ENCODE data around the gene C2CD2. TPM values are rescaled to one million over a fixed set of nuclear protein-coding genes. Genes with fewer than 3 reads are reported as not detected.
A peak's percentile ranks its signal among the peaks of the same experiment; 100 is the strongest.

The C2CD2 gene
- total RNA-seq, 4 donors from 2014 or later: 37.5 to 63.9 (median 51.6) TPM

DNA sequence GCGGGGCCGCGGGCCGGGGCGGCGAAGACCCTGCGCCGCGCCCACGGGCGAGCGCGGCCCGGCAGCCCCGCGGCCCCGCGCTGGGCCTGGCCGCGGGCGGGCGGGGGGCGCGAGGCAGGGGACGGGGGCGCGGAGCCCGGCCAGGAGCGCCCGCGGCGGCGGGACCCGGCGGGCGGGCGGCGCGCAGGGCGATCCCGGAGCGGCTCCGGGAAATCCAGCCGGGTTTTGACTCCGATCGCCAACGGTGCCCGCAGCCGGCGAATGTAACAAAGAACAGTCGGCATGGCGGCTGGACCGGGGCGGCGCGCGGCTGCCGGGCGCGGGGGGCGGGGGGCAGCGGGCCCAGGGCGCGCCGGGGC is 75.0 kb downstream of the C2CD2 start:
- no peaks in the 10 kb centered on the region for H3K9me3 ChIP-seq
- no peaks in the 10 kb centered on the region for H3K27me3 ChIP-seq
- H3K27ac ChIP-seq: peak overlapping the region in 3 of 4 donors; percentile 31 to 89 (median 75)
- peak in 1 of 2 donors; percentile 20 for TF ChIP-seq EP300 (IDR thresholded peaks at IDR 0.05)
- TF ChIP-seq POLR2A (IDR thresholded peaks at IDR 0.05): no peak
- peak overlapping the region; percentile 66 to 89 (median 78) for H3K4me3 ChIP-seq
- WGBS, 2 donors: no CpG with 5 or more reads among the region's 65 CpGs
- peaks cover 0 to 40% (median 9%) of the 10 kb centered on the region in 4 donors for H3K4me1 ChIP-seq
- no peaks in the 10 kb centered on the region for H3K36me3 ChIP-seq
- DNase-seq (ENCODE audit: low spot score in 2 of 2): peak; percentile 72

GRCh38 chr21:41877901-41878830 is 75.7 kb downstream of the C2CD2 start:
- peak overlapping the region; percentile 59 to 89 (median 74) for H3K4me3 ChIP-seq
- no peaks in the 10 kb centered on the region for H3K27me3 ChIP-seq
- peak in 1 of 2 donors; percentile 44 for DNase-seq (ENCODE audit: low spot score in 2 of 2)
- H3K9me3 ChIP-seq: no peaks in the 10 kb centered on the region
- peak overlapping the region; percentile 31 to 86 (median 71) for H3K27ac ChIP-seq
- TF ChIP-seq EP300 (IDR thresholded peaks at IDR 0.05): peak in 1 of 2 donors; percentile 33
- no peak for TF ChIP-seq CTCF (IDR thresholded peaks at IDR 0.05)
- peaks cover 0 to 40% (median 9%) of the 10 kb centered on the region in 4 donors for H3K4me1 ChIP-seq
- no peaks in the 10 kb centered on the region for H3K36me3 ChIP-seq
- WGBS, 2 donors: 1% methylated on average over 31 to 39 of the region's 48 CpGs

DNA sequence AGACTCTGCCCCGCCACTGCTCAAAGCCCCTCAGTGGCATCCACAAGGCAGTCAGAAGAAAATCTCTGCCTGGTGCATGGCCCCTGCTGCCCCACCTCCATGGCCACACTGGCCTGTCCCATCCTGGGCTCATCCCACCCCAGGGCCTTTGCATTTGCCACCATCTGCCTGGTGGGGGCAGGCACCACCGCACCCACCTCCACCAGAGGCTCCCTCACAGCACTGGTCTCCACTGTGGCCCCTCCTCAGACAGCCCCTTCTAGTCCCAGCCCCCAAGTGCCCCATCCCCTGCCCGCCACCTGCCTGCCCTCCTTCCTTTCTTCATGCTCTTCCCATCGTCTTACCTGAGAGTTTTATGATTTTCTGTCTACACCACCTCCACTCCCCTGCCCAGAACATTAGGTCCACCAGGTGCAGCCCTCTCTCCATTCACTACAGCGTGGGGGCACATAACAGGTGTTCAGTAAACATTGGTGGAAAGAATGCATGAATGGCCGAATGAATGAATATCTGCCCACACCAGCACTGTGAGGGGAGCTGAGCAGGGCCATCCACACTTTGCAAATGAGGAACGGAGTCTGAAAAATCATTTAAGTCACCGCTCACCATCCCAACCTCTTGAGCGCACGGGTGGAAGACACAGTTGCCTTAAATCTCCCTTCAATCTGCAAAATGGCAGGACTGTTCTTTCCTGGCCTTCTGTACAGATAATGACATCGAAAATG is 76.7 kb downstream of the C2CD2 start:
- 79 to 80% methylated on average over 10 to 11 of the region's 11 CpGs for WGBS, 2 donors
- DNase-seq (ENCODE audit: low spot score in 2 of 2): no peak
- Histone ChIP-seq H3K4me3 (peak overlapping the region in 1 of 4 donors; percentile 83), H3K9me3 (no peaks in the 10 kb centered on the region), H3K27me3 (no peaks in the 10 kb centered on the region), H3K27ac (peak overlapping the region in 2 of 4 donors; percentile 5 to 86), H3K4me1 (peaks cover 0 to 40% (median 9%) of the 10 kb centered on the region in 4 donors), H3K36me3 (no peaks in the 10 kb centered on the region)
- TF ChIP-seq POLR2A (IDR thresholded peaks at IDR 0.05): no peak
- TF ChIP-seq EP300 (IDR thresholded peaks at IDR 0.05): no peak
- TF ChIP-seq CTCF (IDR thresholded peaks at IDR 0.05): no peak

- H3K9me3 ChIP-seq: no peaks in the 10 kb centered on the region
- H3K27ac ChIP-seq: no peak overlapping the region
- no peak for TF ChIP-seq POLR2A (IDR thresholded peaks at IDR 0.05)
- TF ChIP-seq CTCF (IDR thresholded peaks at IDR 0.05): no peak
- no peak for TF ChIP-seq EP300 (IDR thresholded peaks at IDR 0.05)
- no peaks in the 10 kb centered on the region for H3K36me3 ChIP-seq
- H3K4me1 ChIP-seq: peaks cover 0 to 40% (median 9%) of the 10 kb centered on the region in 4 donors
- H3K4me3 ChIP-seq: no peak overlapping the region
- H3K27me3 ChIP-seq: no peaks in the 10 kb centered on the region
- WGBS, 2 donors: 85% methylated on average over 5 to 8 of the region's 8 CpGs
- DNase-seq (ENCODE audit: low spot score in 2 of 2): no peak
Observed at GRCh38 chr21:41876396-41876795, 77.4 kb downstream of the C2CD2 start.

DNA sequence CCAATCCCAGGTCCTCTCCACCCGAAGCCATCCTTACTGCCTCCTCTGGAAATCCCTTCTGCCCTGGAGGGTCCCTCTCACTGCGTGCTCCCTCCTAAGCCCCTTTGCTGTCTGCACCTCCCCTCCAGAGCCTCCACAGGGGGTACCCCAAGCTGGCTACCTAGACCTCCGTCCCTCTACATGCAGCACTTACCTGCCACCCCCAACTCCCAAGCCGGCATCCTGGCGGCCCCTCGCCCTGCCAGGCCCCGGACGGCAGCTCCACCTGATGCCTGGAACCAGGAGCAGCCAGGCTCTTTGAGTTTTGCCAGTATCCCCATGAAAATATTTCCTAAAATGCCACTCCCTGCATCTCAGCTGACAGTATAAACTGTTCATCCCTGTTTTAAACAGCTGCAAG is 78.7 kb downstream of the C2CD2 start:
- no peak for TF ChIP-seq CTCF (IDR thresholded peaks at IDR 0.05)
- no peak for TF ChIP-seq POLR2A (IDR thresholded peaks at IDR 0.05)
- no peak for TF ChIP-seq EP300 (IDR thresholded peaks at IDR 0.05)
- 94 to 96% methylated on average over 8 of the region's 8 CpGs for WGBS, 2 donors
- Histone ChIP-seq H3K36me3 (no peaks in the 10 kb centered on the region), H3K9me3 (no peaks in the 10 kb centered on the region), H3K27ac (no peak overlapping the region), H3K4me1 (peaks cover 0 to 35% (median 9%) of the 10 kb centered on the region in 4 donors), H3K27me3 (no peaks in the 10 kb centered on the region), H3K4me3 (no peak overlapping the region)
- no peak for DNase-seq (ENCODE audit: low spot score in 2 of 2)

All from tibial nerve (tissue), 4 donors.